ENCODE data around the gene TLCD3A. TPM values are rescaled to one million over a fixed set of nuclear protein-coding genes. Genes with fewer than 3 reads are reported as not detected.
"Not testable (repeated sequence)": the region's sequence is repeated elsewhere in the genome, so short reads cannot be mapped to it uniquely, and the experiment has no call there.

Gene TLCD3A
- total RNA-seq, 1 experiment from 2014 or later, result 13.4 TPM

GRCh38 chr17:746783-747629 is 14.6 kb downstream of the TLCD3A start:
- CTCF ChIA-PET, result no interaction called here
- Histone ChIP-seq H3K4me3 (ENCODE audit: low read depth, low read length) (no peak overlapping the region), H3K9me3 (no peaks in the 10 kb centered on the region), H3K4me1 (no peaks in the 10 kb centered on the region), H3K27me3 (replicated peaks; ENCODE audit: control insufficient read depth, insufficient read depth, low read length) (no peaks in the 10 kb centered on the region), H3K36me3 (ENCODE audit: control insufficient read depth, insufficient read depth, low read length) (no peaks in the 10 kb centered on the region; the same call in 1 of the 2 replicates)
- Mint-ChIP-seq H3K4me3 (ENCODE audit: unreplicated experiment) (no peak overlapping the region), H3K4me1 (ENCODE audit: low read depth, unreplicated experiment) (peaks cover 7% of the 10 kb centered on the region), H3K36me3 (ENCODE audit: insufficient read depth, unreplicated experiment) (peaks cover 31% of the 10 kb centered on the region), H3K9me3 (ENCODE audit: unreplicated experiment) (no peaks in the 10 kb centered on the region), H3K27me3 (ENCODE audit: insufficient read depth, unreplicated experiment) (no peaks in the 10 kb centered on the region), H3K27ac (ENCODE audit: unreplicated experiment) (no peak overlapping the region)
- BruUV-seq (replicated peaks), result no TSS peak
- intact Hi-C loops (cut with micrococcal nuclease; ENCODE audit: unreplicated experiment), result no loop called here
- DNase-seq, result no peak
- TF ChIP-seq, protein P1, sequence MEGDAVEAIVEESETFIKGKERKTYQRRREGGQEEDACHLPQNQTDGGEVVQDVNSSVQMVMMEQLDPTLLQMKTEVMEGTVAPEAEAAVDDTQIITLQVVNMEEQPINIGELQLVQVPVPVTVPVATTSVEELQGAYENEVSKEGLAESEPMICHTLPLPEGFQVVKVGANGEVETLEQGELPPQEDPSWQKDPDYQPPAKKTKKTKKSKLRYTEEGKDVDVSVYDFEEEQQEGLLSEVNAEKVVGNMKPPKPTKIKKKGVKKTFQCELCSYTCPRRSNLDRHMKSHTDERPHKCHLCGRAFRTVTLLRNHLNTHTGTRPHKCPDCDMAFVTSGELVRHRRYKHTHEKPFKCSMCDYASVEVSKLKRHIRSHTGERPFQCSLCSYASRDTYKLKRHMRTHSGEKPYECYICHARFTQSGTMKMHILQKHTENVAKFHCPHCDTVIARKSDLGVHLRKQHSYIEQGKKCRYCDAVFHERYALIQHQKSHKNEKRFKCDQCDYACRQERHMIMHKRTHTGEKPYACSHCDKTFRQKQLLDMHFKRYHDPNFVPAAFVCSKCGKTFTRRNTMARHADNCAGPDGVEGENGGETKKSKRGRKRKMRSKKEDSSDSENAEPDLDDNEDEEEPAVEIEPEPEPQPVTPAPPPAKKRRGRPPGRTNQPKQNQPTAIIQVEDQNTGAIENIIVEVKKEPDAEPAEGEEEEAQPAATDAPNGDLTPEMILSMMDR (IDR thresholded peaks at IDR 0.05; ENCODE audit: insufficient read depth in 1 of 2, low read depth in 1 of 2, low read length in 1 of 2, severe bottlenecking in 1 of 2, unreplicated experiment in 1 of 2), result no peak
- POLR2A ChIA-PET, result no interaction called here

DNA sequence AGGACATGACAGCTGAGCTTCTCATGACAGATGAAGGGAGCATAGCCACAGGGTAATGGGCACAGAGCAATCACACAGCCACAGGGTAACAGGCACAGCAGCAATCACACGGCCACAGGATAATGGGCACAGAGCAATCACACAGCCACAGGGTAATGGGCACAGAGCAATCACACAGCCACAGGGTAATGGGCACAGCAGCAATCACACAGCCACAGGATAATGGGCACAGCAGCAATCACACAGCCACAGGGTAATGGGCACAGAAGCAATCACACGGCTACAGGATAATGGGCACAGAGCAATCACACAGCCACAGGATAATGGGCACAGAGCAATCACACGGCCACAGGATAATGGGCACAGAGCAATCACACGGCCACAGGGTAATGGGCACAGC is 16.2 kb downstream of the TLCD3A start:
- DNase-seq; H3K4me1 Mint-ChIP-seq (ENCODE audit: low read depth, unreplicated experiment); H3K9me3 Mint-ChIP-seq (ENCODE audit: unreplicated experiment); H3K27ac Mint-ChIP-seq (ENCODE audit: unreplicated experiment); CTCF ChIA-PET; intact Hi-C loops (cut with micrococcal nuclease; ENCODE audit: unreplicated experiment); H3K27me3 Mint-ChIP-seq (ENCODE audit: insufficient read depth, unreplicated experiment); H3K4me3 Mint-ChIP-seq (ENCODE audit: unreplicated experiment); H3K4me1 ChIP-seq; H3K27me3 ChIP-seq (replicated peaks; ENCODE audit: control insufficient read depth, insufficient read depth, low read length); POLR2A ChIA-PET; H3K36me3 ChIP-seq (ENCODE audit: control insufficient read depth, insufficient read depth, low read length); BruUV-seq (replicated peaks); H3K4me3 ChIP-seq (ENCODE audit: low read depth, low read length); H3K9me3 ChIP-seq: not testable (repeated sequence)
- H3K36me3 Mint-ChIP-seq (ENCODE audit: insufficient read depth, unreplicated experiment), result peaks cover 22% of the 10 kb centered on the region

DNA sequence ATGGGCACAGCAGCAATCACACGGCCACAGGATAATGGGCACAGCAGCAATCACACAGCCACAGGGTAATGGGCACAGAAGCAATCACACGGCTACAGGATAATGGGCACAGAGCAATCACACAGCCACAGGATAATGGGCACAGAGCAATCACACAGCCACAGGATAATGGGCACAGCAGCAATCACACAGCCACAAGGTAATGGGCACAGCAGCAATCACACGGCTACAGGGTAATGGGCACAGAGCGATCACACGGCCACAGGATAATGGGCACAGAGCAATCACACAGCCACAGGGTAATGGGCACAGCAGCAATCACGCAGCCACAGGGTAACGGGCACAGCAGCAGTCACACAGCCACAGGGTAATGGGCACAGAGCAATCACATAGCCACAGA is 17.0 kb downstream of the TLCD3A start:
- H3K4me1 ChIP-seq; H3K4me3 ChIP-seq (ENCODE audit: low read depth, low read length); H3K27me3 Mint-ChIP-seq (ENCODE audit: insufficient read depth, unreplicated experiment); H3K27ac Mint-ChIP-seq (ENCODE audit: unreplicated experiment); H3K4me1 Mint-ChIP-seq (ENCODE audit: low read depth, unreplicated experiment); H3K9me3 ChIP-seq; CTCF ChIA-PET; BruUV-seq (replicated peaks); DNase-seq; POLR2A ChIA-PET; H3K9me3 Mint-ChIP-seq (ENCODE audit: unreplicated experiment); H3K4me3 Mint-ChIP-seq (ENCODE audit: unreplicated experiment); intact Hi-C loops (cut with micrococcal nuclease; ENCODE audit: unreplicated experiment); H3K36me3 ChIP-seq (ENCODE audit: control insufficient read depth, insufficient read depth, low read length); H3K27me3 ChIP-seq (replicated peaks; ENCODE audit: control insufficient read depth, insufficient read depth, low read length): not testable (repeated sequence)
- H3K36me3 Mint-ChIP-seq (ENCODE audit: insufficient read depth, unreplicated experiment), result peaks cover 17% of the 10 kb centered on the region

DNA sequence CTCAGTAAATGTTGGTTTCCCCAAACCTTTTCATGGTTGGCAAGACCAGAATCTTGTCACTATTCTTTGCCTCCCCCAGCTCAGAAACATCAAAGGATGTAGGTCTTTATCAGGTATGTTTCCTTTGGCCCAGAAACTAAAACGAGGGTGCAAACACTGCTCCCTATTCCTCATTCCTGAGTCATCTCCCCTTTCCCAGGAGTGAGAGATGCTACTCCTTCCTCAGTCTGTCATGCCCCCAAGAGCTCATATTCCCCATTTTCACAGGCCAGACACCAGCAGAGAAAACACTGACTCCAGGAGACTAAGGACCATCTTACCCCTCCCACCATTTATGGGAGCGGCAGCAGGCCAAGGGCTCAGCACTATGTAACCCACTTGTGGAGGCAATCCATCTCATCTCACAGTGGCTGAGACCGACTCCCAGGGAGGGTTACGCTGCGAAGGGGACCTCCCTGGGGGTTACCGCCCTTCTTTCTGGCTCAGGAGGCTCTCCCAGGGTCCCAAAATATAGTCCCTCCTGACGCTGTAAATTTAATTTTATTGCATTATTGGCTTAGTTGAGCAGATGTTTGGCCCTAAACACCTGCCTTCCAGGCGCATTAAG is 18.1 kb downstream of the TLCD3A start:
- H3K27me3 ChIP-seq (replicated peaks; ENCODE audit: control insufficient read depth, insufficient read depth, low read length), result no peaks in the 10 kb centered on the region
- intact Hi-C loops (cut with micrococcal nuclease; ENCODE audit: unreplicated experiment), result no loop called here
- H3K9me3 ChIP-seq, result no peaks in the 10 kb centered on the region
- Mint-ChIP-seq H3K27me3 (ENCODE audit: insufficient read depth, unreplicated experiment) (no peaks in the 10 kb centered on the region), H3K9me3 (ENCODE audit: unreplicated experiment) (no peaks in the 10 kb centered on the region), H3K4me1 (ENCODE audit: low read depth, unreplicated experiment) (peaks cover 8% of the 10 kb centered on the region), H3K36me3 (ENCODE audit: insufficient read depth, unreplicated experiment) (peaks cover 18% of the 10 kb centered on the region), H3K27ac (ENCODE audit: unreplicated experiment) (peak overlapping the region; percentile 89), H3K4me3 (ENCODE audit: unreplicated experiment) (peak overlapping the region; percentile 90)
- H3K4me1 ChIP-seq, result no peaks in the 10 kb centered on the region
- peak overlapping the region; percentile 75 for H3K4me3 ChIP-seq (ENCODE audit: low read depth, low read length)
- no peaks in the 10 kb centered on the region; the same call in 1 of the 2 replicates for H3K36me3 ChIP-seq (ENCODE audit: control insufficient read depth, insufficient read depth, low read length)
- BruUV-seq (replicated peaks), result no TSS peak
- ChIA-PET CTCF (no interaction called here), POLR2A (no interaction called here)
- TF ChIP-seq, protein P1 (IDR thresholded peaks at IDR 0.05; ENCODE audit: insufficient read depth in 1 of 2, low read depth in 1 of 2, low read length in 1 of 2, severe bottlenecking in 1 of 2, unreplicated experiment in 1 of 2), result no peak
- DNase-seq, result no peak
